SK-N-SH (cell line): ENCODE results near the gene LHFPL6.

Experiments
- CTCF ChIP-seq: fragments of 200-600 bp; sonication (generic); IDR thresholded peaks from 2 replicates; pipeline ENCODE4 v1.6.1; 2017; ENCODE audit warnings: antibody characterized with exemption, mild to moderate bottlenecking, moderate library complexity
- ELF1 ChIP-seq: IDR thresholded peaks from 2 replicates; pipeline ENCODE4 v1.4.0; 2012
- GATA2 ChIP-seq: sonication (generic); formaldehyde crosslinking; IDR thresholded peaks from 2 replicates; pipeline ENCODE4 v1.5.0; 2020; ENCODE audit warnings: mild to moderate bottlenecking, missing genetic modification reagents
- PBX3 ChIP-seq: IDR thresholded peaks from 2 replicates; pipeline ENCODE4; 2012
- POLR2AphosphoS5 ChIP-seq: IDR thresholded peaks from 2 replicates; pipeline ENCODE4 v1.6.1; 2012; ENCODE audit warnings: low read depth, low read length
- RAD21 ChIP-seq: IDR thresholded peaks from 2 replicates; pipeline ENCODE4 v1.6.1; 2012; ENCODE audit warnings: mild to moderate bottlenecking, low read length
- RCOR1 ChIP-seq: fragments of 150-350 bp; IDR thresholded peaks from 2 replicates; pipeline ENCODE4 v1.6.1; 2017; ENCODE audit warnings: antibody characterized with exemption, low read length
- REST ChIP-seq: IDR thresholded peaks from 2 replicates; pipeline ENCODE4 v1.6.1; 2012; ENCODE audit warnings: mild to moderate bottlenecking, low read depth, low read length, moderate library complexity
- RFX5 ChIP-seq: IDR thresholded peaks from 2 replicates; pipeline ENCODE4 v1.6.1; 2012; ENCODE audit warnings: mild to moderate bottlenecking, improper control_type of control experiment, low read length
- USF2 ChIP-seq: fragments of 150-350 bp; IDR thresholded peaks from 2 replicates; pipeline ENCODE4 v1.6.1; 2017; ENCODE audit warnings: antibody characterized with exemption, low read length, low read depth, borderline replicate concordance

- TF ChIP-seq ELF1 (no peak), CTCF (no peak), RAD21 (no peak), REST (no peak), RFX5 (no peak), USF2 (no peak), PBX3 (no peak), GATA2 (CRISPR knock-in tag) (no peak), RCOR1 (no peak), POLR2AphosphoS5 (no peak)
Measured at GRCh38 chr13:39317291-39317690, 285.7 kb downstream of the LHFPL6 start.
